ENCODE data around the gene CNNM1. TPM values are rescaled to one million over a fixed set of nuclear protein-coding genes. Genes with fewer than 3 reads are reported as not detected.

The CNNM1 gene
- total RNA-seq, 1 donor from 2014 or later = 0.19 TPM

GRCh38 chr10:99328579-99329303, 415 bp upstream of the CNNM1 start:
- Histone ChIP-seq H3K4me1 (peaks cover 19% of the 10 kb centered on the region), H3K36me3 (no peaks in the 10 kb centered on the region), H3K27ac (replicated peaks) (no peak overlapping the region), H3K4me3 (peak overlapping the region; percentile 68), H3K9me3 (replicated peaks) (no peaks in the 10 kb centered on the region), H3K27me3 (ENCODE audit: low read depth) (peaks cover 91% of the 10 kb centered on the region)
- intact Hi-C loops (cut with micrococcal nuclease) = no loop called here
- TF ChIP-seq, protein P1, sequence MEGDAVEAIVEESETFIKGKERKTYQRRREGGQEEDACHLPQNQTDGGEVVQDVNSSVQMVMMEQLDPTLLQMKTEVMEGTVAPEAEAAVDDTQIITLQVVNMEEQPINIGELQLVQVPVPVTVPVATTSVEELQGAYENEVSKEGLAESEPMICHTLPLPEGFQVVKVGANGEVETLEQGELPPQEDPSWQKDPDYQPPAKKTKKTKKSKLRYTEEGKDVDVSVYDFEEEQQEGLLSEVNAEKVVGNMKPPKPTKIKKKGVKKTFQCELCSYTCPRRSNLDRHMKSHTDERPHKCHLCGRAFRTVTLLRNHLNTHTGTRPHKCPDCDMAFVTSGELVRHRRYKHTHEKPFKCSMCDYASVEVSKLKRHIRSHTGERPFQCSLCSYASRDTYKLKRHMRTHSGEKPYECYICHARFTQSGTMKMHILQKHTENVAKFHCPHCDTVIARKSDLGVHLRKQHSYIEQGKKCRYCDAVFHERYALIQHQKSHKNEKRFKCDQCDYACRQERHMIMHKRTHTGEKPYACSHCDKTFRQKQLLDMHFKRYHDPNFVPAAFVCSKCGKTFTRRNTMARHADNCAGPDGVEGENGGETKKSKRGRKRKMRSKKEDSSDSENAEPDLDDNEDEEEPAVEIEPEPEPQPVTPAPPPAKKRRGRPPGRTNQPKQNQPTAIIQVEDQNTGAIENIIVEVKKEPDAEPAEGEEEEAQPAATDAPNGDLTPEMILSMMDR (IDR thresholded peaks at IDR 0.05; ENCODE audit: borderline replicate concordance) = no peak
- no peak for DNase-seq

- Histone ChIP-seq H3K27me3 (ENCODE audit: low read depth) (peaks cover 81% of the 10 kb centered on the region), H3K36me3 (no peaks in the 10 kb centered on the region), H3K27ac (replicated peaks) (no peak overlapping the region), H3K4me1 (peaks cover 19% of the 10 kb centered on the region), H3K9me3 (replicated peaks) (no peaks in the 10 kb centered on the region), H3K4me3 (peak overlapping the region; percentile 68)
- DNase-seq = no peak
- TF ChIP-seq, protein P1 (IDR thresholded peaks at IDR 0.05; ENCODE audit: borderline replicate concordance) = no peak
- intact Hi-C loops (cut with micrococcal nuclease) = no loop called here
These were observed 594 bp downstream of the CNNM1 start for GRCh38 chr10:99329554-99330346.

- H3K9me3 ChIP-seq (replicated peaks) = no peaks in the 10 kb centered on the region
- H3K27ac ChIP-seq (replicated peaks) = no peak overlapping the region
- intact Hi-C loops (cut with micrococcal nuclease) = no loop called here
- no peaks in the 10 kb centered on the region for H3K36me3 ChIP-seq
- H3K27me3 ChIP-seq (ENCODE audit: low read depth) = peaks cover 74% of the 10 kb centered on the region
- peaks cover 19% of the 10 kb centered on the region for H3K4me1 ChIP-seq
- H3K4me3 ChIP-seq = peak overlapping the region; percentile 68
- no peak for DNase-seq
- TF ChIP-seq, protein P1 (IDR thresholded peaks at IDR 0.05; ENCODE audit: borderline replicate concordance) = no peak
These were observed 1.3 kb downstream of the CNNM1 start for GRCh38 chr10:99330347-99330924.

DNA sequence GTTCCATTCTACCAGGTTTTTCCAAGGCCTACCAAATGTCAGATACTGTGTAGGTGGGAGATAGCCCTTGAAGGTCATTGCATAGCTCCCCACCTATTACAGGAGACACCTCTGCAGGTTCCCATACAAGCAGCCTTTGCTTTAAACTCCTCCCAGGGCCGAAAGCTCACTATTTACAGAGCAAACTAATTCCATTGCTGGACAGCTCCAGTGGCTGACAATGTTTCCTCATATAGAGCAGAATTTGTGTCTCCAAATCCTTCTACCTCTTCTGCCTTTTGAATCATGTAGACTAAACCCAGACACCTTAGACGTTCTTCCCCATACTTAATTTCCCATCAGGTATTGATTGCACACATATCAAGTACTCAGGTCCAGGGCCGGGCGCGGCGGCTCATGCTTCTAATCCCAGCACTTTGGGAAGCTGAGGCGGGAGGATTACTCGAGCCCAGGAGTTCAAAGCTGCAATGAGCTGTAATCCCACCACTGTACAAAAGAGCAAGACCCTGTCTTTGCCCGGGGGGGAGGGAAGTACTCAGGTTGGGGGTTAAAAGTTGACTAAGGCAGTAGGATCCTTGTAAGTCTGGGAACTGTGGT, 2.1 kb downstream of the CNNM1 start:
- no peak for DNase-seq
- TF ChIP-seq, protein P1 (IDR thresholded peaks at IDR 0.05; ENCODE audit: borderline replicate concordance) = no peak
- no peaks in the 10 kb centered on the region for H3K36me3 ChIP-seq
- no peaks in the 10 kb centered on the region for H3K9me3 ChIP-seq (replicated peaks)
- H3K27me3 ChIP-seq (ENCODE audit: low read depth) = peaks cover 70% of the 10 kb centered on the region
- no peak overlapping the region for H3K4me3 ChIP-seq
- peaks cover 19% of the 10 kb centered on the region for H3K4me1 ChIP-seq
- intact Hi-C loops (cut with micrococcal nuclease) = no loop called here
- H3K27ac ChIP-seq (replicated peaks) = no peak overlapping the region

DNA sequence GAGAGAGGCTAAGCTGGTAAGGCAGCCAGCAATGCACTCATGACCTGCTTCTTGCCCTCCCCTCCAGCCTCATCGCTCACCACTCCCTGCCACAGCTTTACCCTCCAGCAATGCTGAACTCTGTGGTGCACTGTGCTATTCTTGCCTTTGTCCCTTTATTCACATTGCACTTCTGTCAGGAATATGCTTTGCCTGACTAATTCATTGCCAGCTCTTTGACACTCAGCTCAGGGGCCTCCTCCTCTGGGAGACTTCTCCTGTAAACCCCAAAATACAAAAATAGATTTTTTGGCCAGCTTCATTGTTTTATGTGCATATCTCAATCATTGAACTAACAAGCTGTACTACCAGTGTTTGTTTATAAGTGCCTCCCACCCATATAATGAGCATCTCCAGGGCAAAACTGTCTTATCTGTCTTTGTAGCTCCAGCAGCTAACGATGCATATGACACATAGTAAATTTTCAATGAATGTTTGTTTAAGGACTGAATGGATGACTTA, 8.2 kb downstream of the CNNM1 start:
- H3K27ac ChIP-seq (replicated peaks) = no peak overlapping the region
- TF ChIP-seq, protein P1 (IDR thresholded peaks at IDR 0.05; ENCODE audit: borderline replicate concordance) = no peak
- no peak for DNase-seq
- H3K9me3 ChIP-seq (replicated peaks) = no peaks in the 10 kb centered on the region
- peaks cover 7% of the 10 kb centered on the region for H3K4me1 ChIP-seq
- H3K27me3 ChIP-seq (ENCODE audit: low read depth) = peaks cover 11% of the 10 kb centered on the region
- intact Hi-C loops (cut with micrococcal nuclease) = no loop called here
- no peaks in the 10 kb centered on the region for H3K36me3 ChIP-seq
- H3K4me3 ChIP-seq = no peak overlapping the region
